ENCODE measurements around the gene ANXA11.

Gene ANXA11

DNA sequence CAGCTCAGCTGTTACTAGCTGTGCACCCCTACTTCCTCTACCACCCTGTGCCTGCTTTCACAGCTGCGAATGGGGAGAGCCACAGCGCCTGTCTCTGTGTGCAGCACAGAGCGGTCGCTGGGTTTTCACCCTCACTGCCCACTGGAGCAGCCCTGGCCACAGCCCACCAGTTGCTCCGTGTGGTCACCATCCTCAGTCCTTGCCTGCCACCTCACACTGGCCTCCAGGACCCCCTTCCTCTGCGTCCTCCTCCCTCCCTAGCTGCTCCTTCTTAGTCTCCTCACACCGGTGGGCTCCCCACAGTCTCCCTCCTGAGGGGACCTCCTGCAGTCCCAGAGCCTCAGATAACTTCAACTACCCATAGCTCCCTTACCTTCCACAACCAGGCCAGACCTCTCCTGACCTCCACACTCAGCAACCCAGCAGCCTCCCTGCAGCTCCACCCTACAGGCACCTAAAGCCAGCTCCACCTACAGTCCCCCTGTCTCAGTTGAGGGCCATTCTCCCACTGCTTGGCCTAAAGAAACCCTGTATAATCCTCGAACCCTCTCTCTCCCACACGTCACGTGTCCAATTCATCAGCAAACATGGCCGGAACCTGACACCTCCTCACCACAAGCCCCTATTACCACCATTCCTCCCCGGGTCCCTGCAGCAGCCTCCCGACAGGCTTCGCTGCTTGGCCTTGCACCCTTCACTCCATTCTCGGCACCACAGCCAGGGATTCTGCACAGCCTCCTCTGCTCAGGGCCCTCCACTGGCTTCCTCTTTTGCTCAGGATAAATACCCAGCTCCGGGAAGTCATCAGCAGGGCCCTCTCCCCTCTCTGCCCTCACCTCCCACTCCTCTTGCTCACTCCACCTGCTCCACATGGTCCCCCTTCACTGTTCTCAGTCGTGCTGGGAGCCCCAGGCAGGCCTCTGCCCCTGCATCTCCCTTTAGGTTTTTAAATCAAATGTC, 44.7 kb downstream of the ANXA11 start:
- TF ChIP-seq, protein P1, sequence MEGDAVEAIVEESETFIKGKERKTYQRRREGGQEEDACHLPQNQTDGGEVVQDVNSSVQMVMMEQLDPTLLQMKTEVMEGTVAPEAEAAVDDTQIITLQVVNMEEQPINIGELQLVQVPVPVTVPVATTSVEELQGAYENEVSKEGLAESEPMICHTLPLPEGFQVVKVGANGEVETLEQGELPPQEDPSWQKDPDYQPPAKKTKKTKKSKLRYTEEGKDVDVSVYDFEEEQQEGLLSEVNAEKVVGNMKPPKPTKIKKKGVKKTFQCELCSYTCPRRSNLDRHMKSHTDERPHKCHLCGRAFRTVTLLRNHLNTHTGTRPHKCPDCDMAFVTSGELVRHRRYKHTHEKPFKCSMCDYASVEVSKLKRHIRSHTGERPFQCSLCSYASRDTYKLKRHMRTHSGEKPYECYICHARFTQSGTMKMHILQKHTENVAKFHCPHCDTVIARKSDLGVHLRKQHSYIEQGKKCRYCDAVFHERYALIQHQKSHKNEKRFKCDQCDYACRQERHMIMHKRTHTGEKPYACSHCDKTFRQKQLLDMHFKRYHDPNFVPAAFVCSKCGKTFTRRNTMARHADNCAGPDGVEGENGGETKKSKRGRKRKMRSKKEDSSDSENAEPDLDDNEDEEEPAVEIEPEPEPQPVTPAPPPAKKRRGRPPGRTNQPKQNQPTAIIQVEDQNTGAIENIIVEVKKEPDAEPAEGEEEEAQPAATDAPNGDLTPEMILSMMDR (IDR thresholded peaks at IDR 0.05; ENCODE audit: insufficient read depth, missing control alignments), result no peak
- FAIRE-seq (no peak), DNase-seq (ENCODE audit: insufficient read length, low spot score) (no peak)

DNA sequence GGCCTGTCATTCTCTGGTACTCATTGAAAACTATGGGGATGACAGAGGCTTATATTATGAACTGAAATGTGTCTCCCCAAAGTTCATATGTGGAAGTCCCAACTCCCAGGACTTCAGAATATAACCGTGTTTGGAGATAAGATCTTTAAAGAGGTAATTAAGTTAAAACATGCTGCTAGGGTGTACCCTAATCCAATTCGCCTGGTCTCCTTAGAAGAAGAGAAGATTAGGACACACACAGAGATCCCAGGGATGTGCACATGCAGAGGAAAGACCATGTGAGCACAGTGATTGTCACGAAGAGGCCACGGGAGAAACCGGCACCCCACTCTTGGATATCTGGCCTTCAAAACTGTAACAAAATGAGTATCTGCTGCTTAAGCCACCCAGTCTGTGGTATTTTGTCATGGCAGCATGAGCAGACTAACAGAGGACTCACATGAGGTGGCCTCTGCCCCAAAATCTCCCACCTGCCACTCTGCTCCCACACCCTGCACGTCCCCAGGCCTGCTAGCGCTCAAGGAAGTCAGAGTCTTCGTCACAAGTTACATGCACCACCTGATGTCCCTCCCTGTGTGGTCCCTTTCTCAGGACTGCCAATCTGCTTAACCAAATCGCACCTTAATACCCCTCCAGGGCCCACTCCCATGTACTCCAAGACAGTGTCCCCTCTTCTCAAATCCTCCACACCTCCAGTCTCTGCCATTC, 46.0 kb downstream of the ANXA11 start:
- DNase-seq (ENCODE audit: insufficient read length, low spot score) (no peak), FAIRE-seq (no peak)
- TF ChIP-seq, protein P1 (IDR thresholded peaks at IDR 0.05; ENCODE audit: insufficient read depth, missing control alignments), result no peak

DNA sequence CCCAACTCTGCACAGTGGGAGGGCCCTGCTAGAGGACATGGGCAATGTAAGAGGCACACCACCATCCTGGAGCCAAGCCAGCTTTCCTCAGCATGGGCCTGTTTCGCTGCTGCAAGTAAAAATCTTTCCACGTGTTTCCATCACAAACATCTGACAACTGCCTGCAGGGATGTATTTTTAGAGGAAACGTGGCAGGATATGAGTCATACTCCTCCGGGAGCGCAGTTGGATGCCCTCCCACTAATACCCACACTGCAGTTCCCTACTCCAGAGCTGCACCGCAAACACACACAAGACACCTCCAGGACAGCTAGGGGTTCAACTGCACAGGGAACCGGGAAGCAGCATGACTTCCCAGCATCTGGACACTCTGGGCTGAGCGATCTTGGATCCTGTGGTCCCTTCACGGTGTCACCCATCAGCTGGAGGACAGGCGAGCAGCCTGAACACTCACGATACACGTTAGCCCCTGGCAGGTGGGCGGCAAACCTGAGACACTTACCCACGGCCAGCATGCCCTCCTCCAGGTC, 46.7 kb downstream of the ANXA11 start:
- FAIRE-seq (no peak), DNase-seq (ENCODE audit: insufficient read length, low spot score) (no peak)
- TF ChIP-seq, protein P1 (IDR thresholded peaks at IDR 0.05; ENCODE audit: insufficient read depth, missing control alignments), result no peak

DNA sequence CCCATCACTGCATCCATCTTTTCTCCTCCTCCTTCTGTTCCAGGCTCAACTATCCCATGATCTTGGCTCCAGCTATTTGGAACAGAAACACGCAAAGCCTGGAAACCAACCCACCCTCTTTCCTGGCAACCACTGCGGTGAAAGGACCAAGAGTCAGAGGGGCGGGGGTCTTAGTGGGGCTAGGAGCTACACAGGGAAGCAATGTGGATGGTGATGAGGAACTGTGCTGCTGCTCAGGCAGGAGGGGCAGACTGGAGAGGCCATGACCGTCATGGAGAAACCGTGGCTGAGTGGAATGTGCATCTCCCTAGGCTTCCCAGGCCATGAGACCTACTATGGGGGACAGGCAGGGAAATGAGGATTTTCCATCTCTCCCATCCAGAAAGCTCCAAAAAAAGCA, 47.2 kb downstream of the ANXA11 start:
- TF ChIP-seq, protein P1 (IDR thresholded peaks at IDR 0.05; ENCODE audit: insufficient read depth, missing control alignments), result no peak
- DNase-seq (ENCODE audit: insufficient read length, low spot score) (no peak), FAIRE-seq (no peak)

DNA sequence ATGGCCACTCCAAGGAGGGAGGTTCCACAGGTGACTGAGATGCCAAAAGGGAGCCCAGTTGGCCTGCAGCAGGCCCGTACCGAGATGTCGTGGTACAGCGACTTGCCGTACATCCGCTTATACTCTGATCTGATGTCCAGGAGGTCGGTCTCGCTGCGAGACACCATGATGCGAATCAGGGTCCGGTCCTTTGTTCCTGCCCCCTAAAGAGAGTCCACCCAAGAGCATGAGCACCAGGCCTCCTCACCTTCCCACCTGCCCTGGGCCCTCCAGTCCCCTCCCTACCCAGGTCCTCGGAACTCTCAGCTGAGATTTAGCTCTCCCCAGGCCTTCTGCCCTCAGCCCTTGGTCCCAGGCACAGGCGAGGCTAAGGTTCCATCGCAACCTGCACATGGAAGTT, 47.8 kb downstream of the ANXA11 start:
- FAIRE-seq, result no peak
- DNase-seq (ENCODE audit: insufficient read length, low spot score), result no peak
- TF ChIP-seq, protein P1 (IDR thresholded peaks at IDR 0.05; ENCODE audit: insufficient read depth, missing control alignments), result no peak

DNA sequence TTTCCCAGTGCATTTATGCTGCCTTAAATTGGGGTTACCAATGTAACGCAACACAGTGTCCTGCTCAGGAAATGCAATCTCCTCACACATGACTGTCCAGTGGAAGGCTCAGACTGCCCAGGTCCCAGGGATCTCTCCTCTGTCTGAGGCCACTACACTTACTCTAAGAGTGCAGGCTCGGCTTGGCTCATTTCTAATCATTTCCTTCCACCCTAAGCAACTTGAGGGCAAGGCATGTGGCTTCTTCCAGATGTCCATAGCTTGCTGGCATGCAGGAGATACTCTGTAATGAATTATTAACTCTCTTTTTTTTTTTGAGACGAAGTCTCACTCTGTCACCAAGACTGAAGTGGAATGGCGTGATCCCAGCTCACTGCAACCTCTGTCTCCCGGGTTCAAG, 49.1 kb downstream of the ANXA11 start:
- TF ChIP-seq, protein P1 (IDR thresholded peaks at IDR 0.05; ENCODE audit: insufficient read depth, missing control alignments), result no peak
- DNase-seq (ENCODE audit: insufficient read length, low spot score), result no peak
- no peak for FAIRE-seq
